GM19240 (cell line): ENCODE data around the gene VEGFA.

Experiments
- DNase-seq: peaks from one replicate; pipeline ENCODE4 v3.0.0; 2011; ENCODE audit warnings: low spot score; ENCODE audit not compliant: insufficient read length

The VEGFA gene

GRCh38 chr6:43759136-43759906, 10.7 kb upstream of the VEGFA start:
- no peak for DNase-seq

- no peak for DNase-seq
Observed at GRCh38 chr6:43759907-43760206, 10.2 kb upstream of the VEGFA start.

- no peak for DNase-seq
Observed at GRCh38 chr6:43760210-43761168, 9.5 kb upstream of the VEGFA start.

- no peak for DNase-seq
Observed at GRCh38 chr6:43761666-43762409, 8.2 kb upstream of the VEGFA start.

- DNase-seq = no peak
Observed at GRCh38 chr6:43762410-43762768, 7.6 kb upstream of the VEGFA start.

GRCh38 chr6:43762966-43763695, 6.9 kb upstream of the VEGFA start:
- DNase-seq = no peak

- no peak for DNase-seq
Observed at GRCh38 chr6:43763812-43764522, 6.0 kb upstream of the VEGFA start.

GRCh38 chr6:43764772-43765171, 5.2 kb upstream of the VEGFA start:
- DNase-seq = no peak

GRCh38 chr6:43765776-43766499, 4.1 kb upstream of the VEGFA start:
- DNase-seq = no peak

GRCh38 chr6:43766500-43766853, 3.5 kb upstream of the VEGFA start:
- no peak for DNase-seq

GRCh38 chr6:43766964-43767461, 3.0 kb upstream of the VEGFA start:
- no peak for DNase-seq

GRCh38 chr6:43767553-43768505, 2.2 kb upstream of the VEGFA start:
- no peak for DNase-seq

- DNase-seq = no peak
Observed at GRCh38 chr6:43768506-43768860, 1.5 kb upstream of the VEGFA start.

- no peak for DNase-seq
Observed at GRCh38 chr6:43768983-43769525, 957 bp upstream of the VEGFA start.

GRCh38 chr6:43770372-43771209, 580 bp downstream of the VEGFA start:
- DNase-seq = no peak

GRCh38 chr6:43771210-43771857, 1.3 kb downstream of the VEGFA start:
- DNase-seq = no peak
